T follicular helper cell (primary cell): ENCODE measurements around the gene IFI44.

Experiments used
- DNase-seq: peaks from one replicate; pipeline ENCODE4 v3.0.0-alpha.2; 2020; ENCODE audit warnings: low read depth

Gene IFI44

DNA sequence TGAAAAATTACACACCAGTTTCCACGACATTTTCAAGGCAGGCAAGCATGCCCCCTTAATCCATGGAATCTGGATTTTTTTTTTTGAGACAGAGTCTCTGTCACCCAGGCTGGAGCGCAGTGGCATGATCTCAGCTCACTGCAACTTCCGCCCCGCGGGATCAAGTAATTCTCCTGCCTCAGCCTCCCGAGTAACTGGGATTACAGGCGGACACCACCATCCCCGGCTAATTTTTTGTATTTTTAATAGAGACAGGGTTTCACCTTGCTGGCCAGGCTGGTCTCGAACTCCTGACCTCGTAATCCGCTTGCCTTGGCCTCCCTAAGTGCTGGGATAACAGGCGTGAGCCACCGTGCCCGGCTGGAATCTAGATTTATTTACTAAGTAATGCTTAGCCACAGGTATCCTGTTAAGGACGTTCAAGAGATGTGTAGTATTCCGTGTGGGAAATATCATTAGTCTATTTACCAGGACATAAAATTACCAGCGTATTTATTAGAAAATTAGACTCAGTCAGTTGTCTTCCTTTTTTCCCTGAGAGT lies 2.5 kb downstream of the IFI44 start:
- no peak for DNase-seq

DNA sequence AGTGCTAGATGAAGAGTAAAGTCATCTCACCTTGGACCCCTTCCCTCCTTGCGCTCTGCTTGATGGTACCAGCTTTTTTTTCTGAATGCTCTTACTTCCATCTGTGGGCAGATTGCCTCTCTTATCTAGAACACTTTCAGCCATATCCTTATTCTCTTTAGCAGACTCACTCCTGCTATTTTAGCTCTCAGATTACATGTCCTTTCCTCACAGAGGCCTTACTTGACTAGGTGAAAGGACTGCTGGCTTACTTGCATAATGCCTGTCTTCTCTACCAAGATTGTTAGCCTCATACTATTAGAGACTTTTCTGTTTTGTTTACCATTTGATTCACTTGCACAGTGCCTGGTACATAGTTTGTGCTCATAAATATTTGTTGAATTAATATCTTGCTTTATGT lies 9.3 kb downstream of the IFI44 start:
- no peak for DNase-seq

DNA sequence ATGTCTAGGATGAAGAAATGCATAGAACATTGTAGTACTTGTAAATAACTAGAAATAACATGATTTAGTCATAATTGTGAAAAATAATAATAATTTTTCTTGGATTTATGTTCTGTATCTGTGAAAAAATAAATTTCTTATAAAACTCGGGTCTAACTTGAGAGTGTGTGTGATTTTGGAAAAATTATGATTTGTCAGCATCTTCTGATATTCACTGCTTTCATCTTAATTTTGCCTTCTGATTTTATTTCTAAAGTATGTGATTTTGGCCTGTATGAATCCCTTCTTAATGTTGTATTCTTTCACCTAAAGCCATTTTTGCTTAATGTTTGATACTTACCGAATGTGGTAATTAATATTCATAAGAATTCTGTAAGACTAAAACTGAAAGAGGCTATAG lies 14.3 kb downstream of the IFI44 start:
- no peak for DNase-seq

DNA sequence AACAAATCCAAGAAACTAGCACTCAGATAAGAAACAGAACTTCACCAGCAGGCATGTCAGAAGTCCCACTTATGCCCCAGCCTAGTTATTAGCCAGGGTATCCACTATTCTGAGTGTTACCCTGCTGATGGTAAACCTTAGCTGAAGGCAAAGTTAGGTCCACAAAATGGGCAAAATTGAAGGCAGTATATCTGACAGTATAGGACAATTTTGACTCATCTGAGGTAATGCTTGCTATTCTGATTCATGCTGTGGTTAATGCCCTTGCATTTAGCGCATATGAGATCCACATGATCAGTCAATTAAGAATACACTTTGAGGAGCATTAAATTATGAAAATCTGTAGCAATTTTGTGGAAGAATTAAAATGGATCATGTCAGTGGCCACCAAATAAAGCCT lies 15.1 kb downstream of the IFI44 start:
- DNase-seq: no peak

DNA sequence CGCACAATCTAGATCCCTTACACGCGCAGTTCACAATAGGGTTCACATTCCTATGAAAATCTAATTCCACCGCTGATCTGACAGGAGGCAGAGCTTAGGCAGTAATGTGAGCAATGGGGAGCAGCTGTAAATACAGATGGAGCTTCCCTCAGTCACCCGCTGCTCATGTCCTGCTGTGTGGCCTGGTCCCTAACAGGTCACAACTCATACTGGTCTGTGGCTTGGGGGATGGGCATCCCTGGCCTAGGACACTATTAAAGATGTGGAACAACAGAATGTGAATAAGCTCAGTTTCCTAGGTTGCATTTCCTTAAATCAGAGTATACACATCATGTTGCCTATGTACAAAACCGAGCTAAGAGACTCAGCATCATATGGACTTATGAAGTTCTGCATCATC lies 16.2 kb downstream of the IFI44 start:
- DNase-seq: no peak

DNA sequence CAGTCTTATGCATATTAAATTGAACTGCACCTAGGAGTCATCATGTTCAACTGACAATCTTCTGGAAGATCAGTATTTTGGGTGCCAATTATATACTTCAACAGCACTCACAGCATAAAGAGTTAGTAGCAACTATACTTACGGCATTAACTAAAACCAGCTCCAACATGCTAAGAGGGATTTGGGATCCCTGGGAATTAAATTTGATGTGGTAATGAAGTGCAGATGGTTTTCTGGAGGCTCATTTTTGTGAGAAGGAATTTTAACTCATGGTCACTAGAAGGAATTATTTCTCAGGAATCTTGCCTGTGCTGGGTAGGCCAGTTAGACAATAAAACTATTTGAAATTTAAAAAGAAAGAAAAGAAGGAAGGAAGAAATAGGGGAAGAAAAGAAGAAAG lies 18.3 kb downstream of the IFI44 start:
- no peak for DNase-seq

DNA sequence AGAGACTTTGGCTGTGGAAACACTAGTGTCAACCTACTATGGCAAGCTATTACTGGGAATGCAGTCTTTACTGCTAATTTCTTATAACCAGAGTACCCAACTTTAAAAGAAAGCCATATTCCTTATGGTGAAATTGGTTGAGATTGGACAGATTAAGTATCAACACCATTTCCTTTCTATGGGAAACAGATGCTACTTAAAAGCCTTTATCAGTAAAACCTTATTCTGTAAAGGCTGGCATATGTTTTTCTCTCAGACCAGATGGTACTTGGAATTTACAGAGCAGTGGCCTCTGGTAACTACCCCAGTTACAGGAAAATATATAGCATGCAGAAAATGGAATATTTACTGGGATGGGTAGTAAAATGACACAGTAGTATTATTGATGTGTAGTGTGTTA lies 18.8 kb downstream of the IFI44 start:
- DNase-seq: no peak

DNA sequence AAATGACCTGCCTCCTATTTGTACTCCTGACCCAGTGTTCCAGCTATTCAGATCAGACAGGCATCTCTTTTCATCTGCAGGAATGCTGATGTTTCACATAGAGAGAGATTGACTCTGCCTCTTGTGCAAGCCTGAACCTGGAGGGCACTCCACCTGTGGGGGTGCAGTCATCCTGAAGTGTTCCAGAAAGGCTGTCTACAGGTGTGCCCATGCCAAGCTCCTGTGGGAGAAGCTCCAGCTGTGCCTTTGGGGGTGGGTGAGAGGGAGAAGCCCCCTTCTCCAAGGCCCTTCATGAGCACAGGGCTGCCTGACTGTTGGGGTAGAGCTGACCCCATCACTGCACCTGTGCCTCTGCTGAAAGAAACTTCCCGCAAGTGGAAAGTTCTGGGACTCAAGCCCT lies 22.8 kb downstream of the IFI44 start:
- no peak for DNase-seq

DNA sequence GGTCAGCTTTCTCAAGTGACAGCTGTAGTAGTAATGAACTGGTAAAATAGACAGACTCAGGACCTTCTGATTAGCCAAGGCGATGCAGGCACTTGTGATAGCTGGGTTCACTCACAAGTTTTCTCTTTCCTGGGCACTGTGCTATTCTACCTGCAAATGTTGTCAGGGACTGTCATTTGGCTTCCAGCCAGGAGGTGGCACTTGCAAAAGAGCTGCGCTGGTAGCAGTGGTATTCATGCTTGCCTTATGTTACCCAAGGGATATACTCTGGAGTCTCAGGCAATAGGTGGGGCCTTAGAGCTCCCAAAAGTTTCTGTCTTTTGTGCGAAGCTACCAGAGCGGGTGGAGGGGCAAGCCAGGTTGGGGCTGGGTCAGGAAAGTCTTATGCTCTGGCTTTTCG lies 23.5 kb downstream of the IFI44 start:
- no peak for DNase-seq

DNA sequence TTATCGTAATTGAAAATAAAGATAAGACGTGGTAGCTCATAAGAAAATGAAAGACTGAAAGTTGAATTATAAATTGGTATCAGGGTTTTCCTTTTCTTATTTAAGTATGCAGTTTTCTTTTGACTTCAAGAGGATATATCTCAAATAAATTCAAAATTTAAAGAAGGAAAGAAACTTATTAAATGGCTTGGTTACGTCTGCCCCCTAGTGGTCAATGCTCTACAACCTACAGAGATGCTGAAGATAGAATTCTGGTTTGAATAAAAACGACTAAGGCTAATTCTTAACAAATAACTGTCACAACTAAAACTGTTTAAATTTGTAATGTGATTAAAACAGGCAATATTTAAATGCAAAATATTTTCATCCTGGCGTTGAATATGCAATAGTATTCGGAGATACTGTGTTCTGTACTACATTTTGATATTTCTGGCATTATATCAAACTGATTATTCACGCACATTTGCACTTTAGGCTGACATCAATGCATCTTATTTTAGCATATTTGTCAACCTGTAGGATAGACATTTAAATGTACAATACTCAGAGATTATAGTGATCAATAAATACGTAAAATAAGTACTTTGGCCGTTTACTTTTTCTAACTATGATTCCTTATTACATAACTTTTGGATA lies 26.8 kb downstream of the IFI44 start:
- peak; percentile 37 for DNase-seq

DNA sequence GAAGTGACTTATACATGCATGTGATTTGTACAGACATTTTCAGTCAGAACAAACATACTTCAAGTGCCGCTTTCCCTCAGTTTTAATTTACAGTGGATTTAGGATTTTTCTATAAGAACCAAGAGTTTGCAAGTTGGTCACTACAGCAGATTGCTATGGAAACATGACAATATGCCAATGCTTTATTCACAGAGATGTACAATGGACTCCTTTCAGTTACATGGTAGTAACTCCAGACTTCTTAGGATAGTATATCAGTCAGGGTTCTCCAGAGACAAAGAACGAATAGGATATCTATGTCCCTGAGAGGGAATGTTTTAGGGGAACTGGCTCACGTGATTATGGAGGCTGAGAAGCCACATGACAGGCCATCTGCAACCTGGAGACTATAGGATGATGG lies 27.4 kb downstream of the IFI44 start:
- DNase-seq: no peak

DNA sequence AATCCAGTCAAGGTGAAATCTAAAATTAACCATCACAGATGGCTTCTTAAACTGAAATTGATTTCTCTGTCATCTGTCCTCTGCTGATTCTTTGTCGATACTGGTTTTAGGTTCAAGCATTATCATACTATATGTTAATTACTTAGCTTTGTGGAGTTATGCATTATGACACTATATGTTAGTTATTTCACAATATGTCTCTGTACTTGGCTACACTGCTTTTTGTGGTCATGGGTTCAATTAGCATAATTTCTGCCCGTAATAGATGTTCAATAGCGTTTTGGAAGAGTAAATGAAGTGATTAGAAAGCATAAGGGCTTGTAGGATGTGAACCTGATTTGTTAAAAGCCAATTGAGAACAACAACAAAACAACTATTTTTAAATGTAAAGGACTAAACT lies 28.2 kb downstream of the IFI44 start:
- no peak for DNase-seq

DNA sequence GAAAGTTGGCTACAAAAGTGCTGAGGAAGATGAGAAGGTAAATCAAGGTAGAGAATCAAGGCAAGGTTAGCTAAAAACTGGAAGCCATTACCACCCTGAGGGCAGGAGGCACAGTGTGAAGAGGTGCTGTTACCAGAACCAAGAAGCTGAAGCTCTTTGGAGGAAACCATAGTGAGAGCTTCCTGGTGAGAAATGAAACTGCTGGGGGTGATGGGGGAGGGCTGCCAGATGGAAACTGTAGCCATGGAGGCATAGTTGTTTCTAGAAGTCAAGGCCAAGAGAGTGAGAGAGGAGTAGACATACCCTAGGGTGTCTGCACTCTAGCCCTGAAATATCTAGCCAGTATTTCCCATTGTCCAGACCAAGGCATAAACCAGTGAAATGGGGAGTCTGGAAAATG lies 28.7 kb downstream of the IFI44 start:
- DNase-seq: no peak

DNA sequence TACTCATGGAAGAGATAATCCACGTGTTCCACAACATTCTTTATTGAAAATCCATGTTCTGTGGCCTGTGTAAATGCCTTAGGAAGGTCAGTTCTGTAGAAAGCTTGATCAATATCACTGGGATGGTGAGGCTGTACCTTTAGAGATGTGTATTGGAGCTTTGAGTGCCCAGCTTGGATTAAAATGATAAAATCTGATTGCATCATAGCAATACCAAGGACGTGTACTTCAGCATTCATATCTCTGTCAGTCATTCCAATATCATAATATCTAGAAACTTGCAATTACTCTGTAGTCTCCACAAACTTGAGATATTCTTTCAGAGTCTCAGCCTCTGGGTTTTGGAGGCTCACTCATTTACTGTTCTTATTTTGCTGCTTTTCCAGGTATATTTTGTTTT lies 31.6 kb downstream of the IFI44 start:
- DNase-seq: no peak

DNA sequence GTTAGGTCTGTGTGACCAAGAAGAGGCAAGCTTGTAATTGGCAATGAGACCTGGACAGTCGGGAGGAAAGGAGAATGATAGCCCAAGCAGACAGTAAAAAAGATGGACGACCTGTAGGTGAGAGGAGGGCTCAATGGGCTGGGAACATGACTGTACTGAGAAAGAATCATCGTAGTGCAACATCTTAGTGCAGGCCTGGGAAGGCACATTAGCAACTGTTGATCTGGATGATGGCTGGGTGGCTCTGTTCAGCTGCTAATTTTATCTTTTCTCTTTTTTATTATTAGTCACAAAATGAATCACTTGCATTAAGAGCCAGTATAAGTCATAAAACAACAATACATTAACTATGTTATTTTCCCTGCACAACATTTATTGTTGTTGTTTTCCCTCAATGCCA lies 32.9 kb downstream of the IFI44 start:
- no peak for DNase-seq

DNA sequence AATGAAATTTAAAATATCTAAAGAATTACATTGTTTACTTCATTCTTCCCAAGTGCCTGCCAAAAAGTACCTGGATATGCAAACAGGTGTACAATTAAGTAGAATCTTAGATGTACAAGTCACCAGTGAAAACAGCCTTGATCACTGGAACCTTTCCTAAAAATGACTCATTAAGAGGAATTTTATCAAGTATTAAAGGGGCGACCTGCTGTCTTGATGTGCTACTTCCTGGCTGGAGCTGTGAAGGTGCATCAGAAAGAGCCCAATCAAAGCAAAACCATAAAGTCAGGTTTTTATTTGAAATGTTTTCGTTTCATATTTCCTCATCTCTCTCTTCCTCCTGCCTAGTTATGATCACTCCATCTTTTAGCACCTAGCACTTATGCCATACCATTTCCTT lies 33.4 kb downstream of the IFI44 start:
- DNase-seq: no peak

DNA sequence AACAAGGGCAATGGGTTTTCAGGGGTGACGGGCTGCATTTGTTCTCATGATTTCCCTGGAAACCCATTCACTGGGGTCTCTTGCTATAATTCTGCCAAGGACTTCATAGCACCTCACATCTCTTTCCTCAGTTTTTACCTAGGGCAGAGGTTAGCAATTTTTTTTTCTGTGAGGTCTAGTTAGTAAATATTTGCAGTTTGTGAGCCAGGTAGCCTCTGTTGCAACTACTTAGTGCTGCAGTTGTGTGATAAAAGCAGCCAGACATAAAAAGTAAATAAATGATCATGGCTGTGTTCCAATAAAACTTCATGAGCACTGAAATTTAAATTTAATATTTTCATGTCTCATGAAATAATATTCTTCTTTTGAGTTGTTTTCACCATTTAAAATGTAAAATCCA lies 37.7 kb downstream of the IFI44 start:
- no peak for DNase-seq

DNA sequence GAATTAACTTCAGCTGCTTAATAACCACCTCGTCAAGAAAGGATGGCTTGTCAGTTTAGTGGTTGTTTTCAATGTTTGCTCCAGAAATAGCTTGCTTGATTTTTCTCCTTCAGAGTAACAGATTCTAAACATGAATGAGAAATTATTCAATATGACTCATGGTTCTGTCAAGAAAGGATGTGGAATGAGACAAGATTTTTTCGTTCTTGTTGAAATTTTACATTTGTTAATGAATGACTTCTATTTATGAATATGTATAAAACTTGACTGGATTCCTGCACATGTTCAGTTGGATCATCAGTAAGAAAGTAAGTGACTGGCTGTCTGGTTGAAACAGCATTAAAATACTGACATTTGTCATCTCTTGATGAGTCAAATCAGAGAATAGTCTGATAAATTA lies 38.3 kb downstream of the IFI44 start:
- DNase-seq: no peak

DNA sequence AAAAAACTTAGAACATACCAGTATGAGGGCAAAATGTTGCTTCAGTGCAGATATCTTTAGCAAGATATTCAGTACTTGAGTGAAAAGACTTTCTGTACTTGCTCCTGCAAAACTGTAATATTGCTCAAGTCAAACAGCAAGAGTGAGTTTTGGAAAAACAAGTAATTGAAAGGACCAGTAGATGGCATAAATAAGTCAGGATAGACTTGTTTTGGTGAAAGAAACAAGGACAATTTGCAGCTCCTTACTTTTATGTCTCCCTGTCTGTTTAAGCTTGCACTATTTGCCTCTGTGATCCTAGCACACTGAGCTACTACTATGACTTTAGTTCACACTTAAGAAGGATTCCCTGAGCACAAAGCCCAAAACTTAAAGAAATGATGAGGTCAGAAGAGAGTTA lies 39.1 kb downstream of the IFI44 start:
- no peak for DNase-seq

DNA sequence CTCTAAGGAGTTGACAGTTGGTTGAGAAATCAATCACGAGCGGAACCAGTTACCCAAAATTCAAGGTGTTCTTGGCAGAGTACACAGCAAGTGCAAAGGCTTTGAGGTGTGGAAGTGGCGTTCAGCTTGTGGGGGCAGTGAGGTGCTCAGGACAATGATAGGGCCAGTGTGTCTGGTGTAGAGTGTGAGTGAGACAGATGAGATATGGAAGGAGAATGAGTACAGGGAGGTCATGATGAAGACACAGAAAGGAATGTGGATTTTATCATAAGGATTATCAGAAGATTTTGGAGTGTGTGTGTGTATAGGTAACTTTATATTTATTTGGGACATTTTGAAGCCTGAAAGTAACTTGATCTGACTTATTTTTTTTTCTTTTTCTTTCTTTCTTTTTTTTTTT lies 40.9 kb downstream of the IFI44 start:
- no peak for DNase-seq

DNA sequence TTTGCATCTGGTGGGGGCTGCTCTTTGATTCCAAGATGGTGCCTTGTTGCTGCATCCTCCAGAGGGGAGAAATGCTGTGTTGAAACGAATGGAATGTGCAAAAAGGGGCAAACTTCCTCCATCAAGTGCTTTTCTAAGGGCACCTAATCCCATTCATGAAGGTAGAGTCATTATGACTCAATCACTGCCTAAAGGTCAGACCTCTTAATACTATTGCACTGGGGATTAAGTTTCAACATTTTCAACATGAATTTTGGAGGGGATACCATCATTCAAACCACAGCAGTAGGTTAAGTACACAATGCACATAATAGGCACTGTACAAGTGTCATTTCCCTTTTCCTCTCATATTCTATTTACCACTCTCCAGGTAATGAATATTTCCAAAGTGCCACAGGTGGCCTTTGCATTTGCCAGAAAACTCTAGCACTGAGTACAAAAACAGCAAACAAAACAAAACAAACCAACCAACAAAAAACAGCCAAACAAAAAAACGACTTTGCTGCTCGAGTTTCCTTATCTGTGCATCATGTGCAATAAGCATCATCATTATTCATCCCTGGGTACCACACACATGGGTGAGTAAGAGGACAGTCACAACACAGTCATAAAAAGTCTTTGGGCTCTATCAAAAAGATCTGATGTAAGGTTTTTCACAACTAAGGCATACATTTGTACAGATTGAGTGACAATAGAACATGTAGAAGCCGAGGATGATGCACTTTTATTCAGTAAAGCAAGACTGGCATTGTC lies 42.5 kb downstream of the IFI44 start:
- DNase-seq: no peak

DNA sequence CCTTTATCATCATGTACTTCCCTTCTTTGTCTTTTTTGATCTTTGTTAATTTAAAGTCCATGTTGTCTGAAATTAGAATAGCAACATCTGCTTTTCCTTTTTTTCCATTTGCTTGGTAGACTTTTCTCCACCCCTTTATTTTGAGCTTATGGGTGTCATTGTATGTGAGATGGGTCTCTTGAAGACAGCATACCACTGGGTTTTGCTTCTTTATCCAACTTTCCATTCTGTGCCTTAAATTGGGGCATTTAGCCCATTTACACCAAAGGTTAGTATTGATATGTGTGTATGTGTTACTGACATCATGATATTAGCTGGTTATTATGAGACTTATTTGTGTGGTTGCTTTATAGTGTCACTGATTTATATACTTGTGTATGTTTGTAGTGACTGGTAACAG lies 50.2 kb downstream of the IFI44 start:
- no peak for DNase-seq

DNA sequence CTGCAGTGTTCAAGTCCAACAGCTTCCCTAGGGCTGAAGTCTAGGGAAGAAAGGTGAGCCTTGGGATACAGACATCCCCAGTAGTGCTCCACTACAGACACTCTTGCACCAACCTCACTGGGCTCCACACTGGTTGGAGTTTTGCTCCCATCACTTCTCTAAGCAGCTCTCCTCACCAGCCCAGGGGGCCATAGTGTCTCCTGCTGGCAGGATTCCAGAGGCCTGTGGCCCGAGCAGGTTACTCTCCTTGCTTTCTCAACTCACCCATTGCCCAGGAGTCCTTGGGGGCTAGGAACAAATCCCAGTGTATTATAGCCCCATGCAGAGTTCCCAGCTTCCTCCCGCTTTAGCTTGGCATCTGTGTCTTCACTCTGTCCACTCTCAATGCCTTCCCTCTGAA lies 52.8 kb downstream of the IFI44 start:
- DNase-seq: no peak

DNA sequence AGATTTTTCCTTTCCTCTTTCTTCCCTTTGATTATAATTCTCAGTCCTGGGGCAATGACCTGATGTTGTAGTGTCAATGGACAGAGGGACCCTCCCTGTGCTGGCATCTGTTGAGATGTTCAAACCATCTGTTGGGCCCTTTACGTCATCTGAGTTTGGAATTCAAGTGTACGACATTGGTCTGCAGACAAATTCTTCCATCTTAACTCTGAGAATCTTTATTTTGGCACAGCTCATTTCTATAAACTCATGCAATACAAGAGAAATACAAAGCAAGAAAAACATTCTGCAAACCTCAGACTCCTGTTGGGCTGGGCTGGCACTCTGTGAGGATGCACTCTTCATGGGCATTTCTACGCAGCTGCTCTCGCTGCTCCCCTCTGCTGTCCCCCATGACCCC lies 54.2 kb downstream of the IFI44 start:
- no peak for DNase-seq
